GM12891 (cell line): ENCODE data around the gene MBIP.
A peak's percentile ranks its signal among the peaks of the same experiment; 100 is the strongest.
"Not testable (repeated sequence)": the region's sequence is repeated elsewhere in the genome, so short reads cannot be mapped to it uniquely, and the experiment has no call there.

Experiments
- DNase-seq: peaks from one replicate; pipeline ENCODE4 v3.0.0; 2011; ENCODE audit warnings: low spot score; ENCODE audit not compliant: insufficient read length
- FAIRE-seq: peaks from 2 replicates; lab custom pipeline; 2011; peaks lifted over from hg19 to GRCh38; lab: Jason Lieb, UNC
- PAX5 ChIP-seq: IDR thresholded peaks from 2 replicates; pipeline ENCODE4 v1.6.1; 2011; ENCODE audit warnings: low read length, moderate library complexity, mild to moderate bottlenecking; ENCODE audit not compliant: insufficient read depth, severe bottlenecking
- POLR2A ChIP-seq: IDR thresholded peaks from 2 replicates; pipeline ENCODE4 v1.6.1; 2011; ENCODE audit warnings: low read depth, low read length, control low read depth
- POLR2AphosphoS5 ChIP-seq: IDR thresholded peaks from 2 replicates; pipeline ENCODE4 v1.6.1; 2011; ENCODE audit warnings: low read depth, low read length, control low read depth
- POU2F2 ChIP-seq: IDR thresholded peaks from 2 replicates; pipeline ENCODE4 v1.6.1; 2011; ENCODE audit warnings: low read depth, mild to moderate bottlenecking, control low read depth, low read length, moderate library complexity
- SPI1 ChIP-seq: IDR thresholded peaks from 2 replicates; pipeline ENCODE4 v1.6.1; 2011; ENCODE audit warnings: low read depth, low read length, control low read depth
- TAF1 ChIP-seq: IDR thresholded peaks from 2 replicates; pipeline ENCODE4 v1.6.1; 2011; ENCODE audit warnings: low read depth, low read length, control low read depth

Gene MBIP

DNA sequence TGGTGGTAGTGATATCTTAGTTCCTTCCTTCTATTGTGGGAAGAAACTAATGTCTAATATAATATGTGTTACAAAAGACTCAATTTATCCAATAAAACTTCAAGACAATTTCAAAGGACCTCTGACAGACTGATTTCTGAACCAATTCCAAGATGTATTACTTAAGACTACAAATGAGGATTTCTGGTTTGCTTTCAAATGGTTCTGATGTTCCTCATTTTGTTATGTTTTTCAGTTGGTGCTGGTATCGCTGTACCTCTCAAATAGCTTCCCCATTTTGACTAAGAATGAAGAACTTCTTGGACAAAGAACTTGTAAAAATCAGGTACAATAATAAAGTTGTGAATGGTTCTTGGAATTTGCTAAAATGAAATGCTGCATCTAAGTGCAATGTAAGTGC, 19.4 kb upstream of the MBIP start:
- no peak for DNase-seq
- no peak for FAIRE-seq
- TF ChIP-seq TAF1 (no peak), POLR2AphosphoS5 (no peak), POU2F2 (no peak), SPI1 (no peak), POLR2A (no peak), PAX5 (no peak)

DNA sequence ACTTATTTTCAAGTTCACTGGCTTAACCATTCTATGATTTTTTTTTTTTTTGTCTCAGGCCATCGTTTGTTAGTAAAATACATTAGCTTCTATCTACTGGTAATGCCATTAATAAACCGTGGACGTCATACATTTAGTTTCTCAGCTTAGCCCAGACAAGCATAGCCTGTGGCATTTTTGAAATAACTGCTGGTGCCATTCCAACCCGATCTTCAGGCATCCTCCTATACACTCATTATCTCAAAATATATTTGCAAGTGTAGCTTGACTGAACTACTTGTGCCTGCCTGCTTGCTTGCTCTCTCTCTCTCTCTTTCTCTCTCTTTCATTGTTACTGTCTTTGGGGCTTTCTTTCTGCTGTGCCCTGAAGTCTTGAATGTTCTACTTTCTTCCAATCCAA, 12.7 kb upstream of the MBIP start:
- FAIRE-seq: no peak
- no peak for DNase-seq
- TF ChIP-seq TAF1 (no peak), SPI1 (no peak), POU2F2 (no peak), PAX5 (no peak), POLR2AphosphoS5 (no peak), POLR2A (no peak)

DNA sequence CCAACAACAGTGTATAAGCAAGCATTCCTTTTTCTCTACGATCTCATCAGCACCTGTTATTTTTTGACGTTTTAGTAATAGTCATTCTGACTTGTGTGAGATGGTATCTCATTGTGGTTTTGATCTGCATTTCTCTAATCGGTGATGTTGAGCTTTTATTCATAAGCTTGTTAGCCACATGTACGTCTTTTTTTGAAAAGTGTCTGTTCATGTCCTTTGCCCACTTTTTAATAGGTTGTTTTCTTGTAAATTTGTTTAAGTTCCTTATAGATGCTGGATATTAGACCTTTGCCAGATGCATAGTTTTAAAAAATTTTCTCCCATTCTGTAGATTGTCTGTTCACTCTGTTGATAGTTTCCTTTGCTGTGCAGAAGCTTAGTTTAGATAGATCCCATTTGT, 7.1 kb upstream of the MBIP start:
- not testable (repeated sequence) for DNase-seq, FAIRE-seq

DNA sequence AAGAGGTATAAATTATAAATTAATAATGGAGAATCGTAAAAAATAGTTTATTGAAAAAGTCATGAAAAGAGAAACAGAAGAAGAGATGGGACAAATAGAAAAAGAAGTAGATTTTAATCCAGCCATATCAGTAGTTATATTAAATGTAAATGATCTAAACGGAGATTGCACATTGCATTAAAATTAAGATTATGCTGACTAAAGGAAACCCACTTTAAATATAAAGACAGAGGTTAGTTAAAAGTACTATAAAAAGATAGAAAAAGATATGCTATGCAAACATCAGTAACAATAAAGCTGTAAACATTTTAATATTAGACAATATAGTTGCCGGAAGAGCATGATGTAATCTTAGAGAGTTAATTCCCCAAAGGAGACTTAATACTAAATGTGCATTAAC, 5.4 kb upstream of the MBIP start:
- FAIRE-seq (no peak), DNase-seq (no peak)
- no peak for TF ChIP-seq SPI1
- no peak for TF ChIP-seq PAX5
- TF ChIP-seq POLR2A: no peak

DNA sequence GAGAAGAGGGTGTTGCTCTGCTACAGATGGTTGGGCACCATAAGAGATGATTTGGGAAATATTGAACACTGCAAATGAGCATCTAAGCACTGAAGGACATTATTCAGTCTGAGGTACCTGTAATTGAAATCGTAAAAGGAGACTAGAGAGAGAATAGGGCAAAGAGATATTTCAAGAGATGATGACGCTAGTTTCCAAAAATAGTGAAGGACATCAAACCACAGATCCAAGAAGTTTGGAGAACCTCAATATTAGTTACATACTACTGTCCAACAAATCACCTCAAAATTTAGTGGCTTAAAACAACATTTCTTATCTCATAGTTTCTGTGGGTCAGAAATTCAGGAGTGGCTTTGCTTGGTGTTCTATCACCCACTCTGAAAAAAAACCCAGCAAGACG, 4.5 kb upstream of the MBIP start:
- DNase-seq: no peak
- FAIRE-seq: no peak
- no peak for TF ChIP-seq POLR2AphosphoS5
- no peak for TF ChIP-seq PAX5
- no peak for TF ChIP-seq TAF1
- TF ChIP-seq POLR2A: no peak
- no peak for TF ChIP-seq SPI1
- no peak for TF ChIP-seq POU2F2

DNA sequence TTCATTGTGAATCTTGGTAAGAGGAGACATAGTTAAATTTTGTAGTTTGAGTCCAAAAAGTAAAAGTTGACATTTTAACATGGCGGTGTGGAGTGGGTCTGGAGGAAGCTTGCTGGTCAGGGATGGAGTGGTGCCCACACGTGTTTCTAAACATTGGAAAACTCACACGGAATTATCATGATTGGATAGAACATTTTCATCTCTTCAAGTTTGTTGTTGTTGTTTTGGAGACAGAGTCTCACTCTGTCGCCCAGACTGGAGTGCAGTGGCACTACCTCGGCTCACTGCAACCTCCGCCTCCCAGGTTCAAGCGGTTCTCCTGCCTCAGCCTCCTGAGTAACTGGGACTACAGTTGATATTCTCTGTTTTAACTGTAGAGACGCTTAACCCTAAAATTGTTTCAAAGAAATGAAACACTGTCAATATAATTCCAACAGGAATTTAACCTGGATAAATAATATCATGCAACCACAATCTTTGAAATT, 502 bp upstream of the MBIP start:
- FAIRE-seq (no peak), DNase-seq (no peak)

DNA sequence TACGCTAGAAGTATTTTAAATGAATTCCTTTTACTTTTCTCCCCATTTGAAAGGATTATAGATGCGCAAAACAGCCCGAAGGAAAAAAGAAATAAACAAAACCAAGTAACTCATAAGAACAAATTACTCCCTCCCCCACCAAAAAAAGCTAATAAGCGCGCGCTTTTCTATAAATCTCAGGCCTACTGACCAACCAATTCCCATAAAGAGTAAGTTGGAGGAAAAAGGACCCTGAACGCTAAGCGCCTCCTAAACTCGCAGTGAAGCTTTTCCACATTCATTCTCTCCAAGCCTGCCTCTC, 588 bp downstream of the MBIP start:
- TF ChIP-seq POLR2A: no peak
- DNase-seq: no peak
- no peak for FAIRE-seq

More for the DNA sequence above, 502 bp upstream of the MBIP start:
- no peak for TF ChIP-seq TAF1
- no peak for TF ChIP-seq POLR2A
- no peak for TF ChIP-seq POU2F2
- no peak for TF ChIP-seq PAX5

DNA sequence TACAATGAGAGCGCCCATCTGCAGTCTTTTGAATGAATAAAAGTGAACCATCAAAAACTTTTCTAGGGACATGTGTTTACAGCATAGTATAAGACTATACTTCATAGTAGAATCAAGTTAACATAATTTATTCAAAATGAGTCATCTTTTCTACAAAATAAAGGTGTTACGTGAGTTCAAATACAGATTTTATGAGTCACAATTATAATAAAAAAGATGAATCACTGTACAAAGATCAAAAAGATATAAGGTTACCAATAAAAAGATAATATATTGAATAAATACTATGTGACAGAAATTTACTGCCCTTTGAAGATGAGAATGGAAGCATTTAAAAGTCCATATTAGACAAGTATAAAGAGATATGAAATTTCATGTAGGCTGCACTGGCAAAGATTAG, 2.8 kb downstream of the MBIP start:
- TF ChIP-seq POLR2AphosphoS5 (no peak), PAX5 (no peak), TAF1 (no peak), SPI1 (no peak)
- no peak for FAIRE-seq
- no peak for DNase-seq

DNA sequence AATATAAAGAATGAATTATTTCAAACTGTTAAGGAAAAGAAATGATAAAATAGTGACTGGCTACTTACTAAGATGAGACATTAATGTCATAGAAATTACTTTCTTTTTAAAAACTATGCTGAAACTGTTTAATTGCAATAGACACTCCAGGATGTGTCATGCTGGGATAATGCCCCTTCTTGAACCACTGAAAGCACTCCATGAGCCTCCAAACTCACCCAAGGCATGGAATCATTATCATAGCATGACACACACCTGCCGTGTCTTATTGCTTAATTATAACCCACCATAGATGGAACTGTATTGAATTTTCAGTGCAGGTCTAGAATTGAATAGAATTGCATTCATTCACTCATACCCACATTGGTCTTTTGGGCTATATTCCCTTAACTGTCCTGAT, 4.3 kb downstream of the MBIP start:
- TF ChIP-seq TAF1 (no peak), POLR2A (no peak), SPI1 (no peak), PAX5 (no peak), POLR2AphosphoS5 (no peak), POU2F2 (no peak)
- FAIRE-seq: no peak
- DNase-seq: no peak

DNA sequence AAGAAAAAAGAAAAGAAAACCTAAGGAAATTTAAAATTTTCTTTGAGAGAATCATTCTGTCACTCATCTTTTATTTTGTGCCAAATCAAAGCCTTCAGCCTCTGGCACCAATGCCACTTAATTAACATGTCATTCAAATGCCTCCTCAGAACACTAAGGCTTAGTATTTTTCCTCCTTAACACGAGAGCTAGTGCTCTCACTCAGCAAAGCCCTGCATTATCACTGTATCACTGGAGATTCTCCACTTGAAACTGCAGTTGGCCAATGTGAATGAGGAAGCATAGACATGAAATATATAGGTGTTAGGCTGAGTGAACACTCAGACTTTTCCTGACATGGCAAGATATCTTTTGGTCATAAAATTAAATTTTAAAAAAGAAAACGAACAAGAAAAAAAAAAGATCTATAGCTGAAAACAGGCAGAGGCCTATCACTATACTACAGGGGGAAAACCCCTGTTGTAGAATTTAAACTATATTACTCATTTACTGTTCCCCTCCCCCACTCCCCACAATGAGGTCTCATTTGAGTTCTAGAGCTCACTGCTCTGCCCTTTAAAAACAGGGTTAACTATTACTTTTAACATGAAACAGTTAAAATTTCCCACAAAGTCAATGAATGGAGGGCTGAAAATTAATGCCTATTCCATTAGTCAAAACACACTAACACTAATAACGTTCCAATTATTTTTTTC, 5.1 kb downstream of the MBIP start:
- peak; percentile 0 for DNase-seq
- FAIRE-seq: no peak
- TF ChIP-seq POLR2AphosphoS5 (no peak), SPI1 (no peak), POLR2A (no peak), PAX5 (no peak), POU2F2 (no peak), TAF1 (no peak)

DNA sequence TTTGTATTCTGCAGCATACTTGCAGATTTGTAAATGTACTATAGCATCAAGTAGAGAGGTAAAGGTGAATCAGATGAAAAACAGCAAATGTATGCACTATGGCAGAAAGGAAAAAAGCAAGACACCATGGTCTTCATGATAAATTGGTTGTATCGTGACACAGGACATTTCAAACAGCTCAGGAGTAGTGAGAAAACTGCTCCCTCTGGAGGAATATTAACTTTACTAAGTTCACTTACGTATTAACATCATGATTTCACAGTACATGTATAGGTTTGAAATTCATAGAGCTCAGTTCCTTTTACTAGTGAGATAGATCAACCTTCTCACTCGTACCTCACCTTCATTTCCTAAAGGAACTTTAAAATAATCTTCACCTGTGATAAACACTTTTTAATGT, 6.5 kb downstream of the MBIP start:
- peak; percentile 35 for FAIRE-seq
- no peak for DNase-seq

More for the DNA sequence above, 6.5 kb downstream of the MBIP start:
- TF ChIP-seq TAF1 (no peak), POLR2AphosphoS5 (no peak), POU2F2 (no peak), SPI1 (no peak), PAX5 (no peak)
